ENCODE results near the gene DSC3.

Gene DSC3

DNA sequence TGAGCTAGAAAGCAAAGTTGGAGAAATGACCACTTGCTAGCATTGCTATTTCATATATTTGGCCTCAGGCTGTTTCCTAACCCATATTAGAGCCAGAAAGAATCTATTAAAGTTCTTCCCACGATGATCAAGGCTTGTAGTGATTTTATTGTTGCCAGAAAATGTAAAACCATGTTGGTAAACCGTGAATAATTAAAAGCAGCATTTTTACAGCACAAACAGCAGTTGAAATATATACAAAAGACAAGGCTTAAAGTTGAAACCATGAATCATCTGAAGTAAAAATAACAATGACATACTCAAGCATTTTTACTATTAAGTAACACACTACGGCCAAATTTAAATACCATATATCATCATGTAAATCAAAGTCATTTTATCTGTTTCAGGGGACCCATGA, 27.7 kb upstream of the DSC3 start:
- no peak overlapping the region for H3K27ac Mint-ChIP-seq
- DNase-seq: no peak
- no peaks in the 10 kb centered on the region for H3K9me3 Mint-ChIP-seq
- H3K36me3 Mint-ChIP-seq (ENCODE audit: low read depth): peaks cover 82% of the 10 kb centered on the region
- no peaks in the 10 kb centered on the region for H3K27me3 Mint-ChIP-seq (ENCODE audit: low read depth, poor library complexity)
- H3K4me3 Mint-ChIP-seq: no peak overlapping the region
- no peak for TF ChIP-seq CTCF (IDR thresholded peaks at IDR 0.05)
- H3K4me1 Mint-ChIP-seq: peaks cover 9% of the 10 kb centered on the region

- DNase-seq: no peak
- peaks cover 54% of the 10 kb centered on the region for H3K36me3 Mint-ChIP-seq (ENCODE audit: low read depth)
Measured at GRCh38 chr18:31066266-31066665, 23.7 kb upstream of the DSC3 start.

DNA sequence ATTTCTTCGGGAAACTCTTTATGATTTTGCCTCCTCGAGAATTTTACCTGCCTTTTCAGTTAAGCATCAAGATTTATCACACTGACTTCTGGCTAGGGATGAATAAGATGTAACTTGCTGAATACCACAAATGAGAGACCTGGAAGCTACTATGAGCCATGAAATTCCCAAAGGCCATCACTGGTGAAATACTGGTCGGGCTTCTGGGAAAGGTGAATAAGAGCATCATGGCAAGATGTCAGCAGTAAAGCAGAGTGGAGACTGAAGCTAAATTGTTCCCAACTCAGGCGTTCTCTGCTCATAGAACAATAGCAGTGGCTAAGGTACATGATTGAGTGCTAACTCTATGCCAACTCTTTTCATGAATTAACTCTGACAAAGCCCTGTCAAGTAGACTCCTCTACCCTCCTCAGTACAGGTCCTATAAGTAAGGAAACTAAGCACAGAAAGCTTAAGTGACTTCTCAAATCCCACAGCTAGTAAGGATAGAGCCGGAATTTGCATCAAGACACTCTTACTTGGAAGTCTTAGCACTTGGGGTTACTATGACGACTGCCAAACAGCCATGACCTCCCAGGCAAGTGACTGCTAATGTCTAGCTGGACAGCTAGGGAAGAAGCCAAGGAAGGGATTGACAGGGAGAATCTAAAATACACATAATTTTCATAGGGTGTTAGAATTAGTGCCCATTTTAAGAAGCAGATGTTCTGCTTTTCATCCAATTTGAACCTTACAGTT, 22.7 kb upstream of the DSC3 start:
- Mint-ChIP-seq H3K9me3 (no peaks in the 10 kb centered on the region), H3K27ac (peak overlapping the region; percentile 77), H3K27me3 (ENCODE audit: low read depth, poor library complexity) (peaks cover 2% of the 10 kb centered on the region), H3K36me3 (ENCODE audit: low read depth) (peaks cover 49% of the 10 kb centered on the region), H3K4me3 (no peak overlapping the region), H3K4me1 (peaks cover 29% of the 10 kb centered on the region)
- peak; percentile 14 for DNase-seq
- TF ChIP-seq CTCF (IDR thresholded peaks at IDR 0.05): no peak

More at GRCh38 chr18:31066266-31066665, 23.7 kb upstream of the DSC3 start:
- H3K4me1 Mint-ChIP-seq: peaks cover 27% of the 10 kb centered on the region
- no peaks in the 10 kb centered on the region for H3K27me3 Mint-ChIP-seq (ENCODE audit: low read depth, poor library complexity)
- no peak for TF ChIP-seq CTCF (IDR thresholded peaks at IDR 0.05)
- H3K27ac Mint-ChIP-seq: no peak overlapping the region
- no peak overlapping the region for H3K4me3 Mint-ChIP-seq
- H3K9me3 Mint-ChIP-seq: no peaks in the 10 kb centered on the region

DNA sequence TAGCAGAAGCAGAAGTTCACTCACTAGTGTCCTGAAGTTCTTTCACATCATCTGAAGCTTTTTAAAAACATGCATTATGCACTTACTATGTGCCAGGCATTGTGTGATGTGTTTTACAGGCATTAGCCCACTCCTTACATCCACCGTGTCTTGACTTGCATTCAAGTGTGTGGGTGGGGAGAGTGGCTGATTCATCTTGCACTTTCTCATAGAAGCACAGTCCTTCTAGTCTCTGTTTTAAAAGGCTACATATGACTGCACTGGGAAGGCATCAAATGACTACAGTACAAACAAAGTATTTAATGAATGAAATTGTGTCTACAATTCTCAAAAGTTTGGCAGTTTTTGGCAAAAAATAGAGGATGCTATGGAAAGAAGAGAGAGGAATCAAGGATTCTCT, 21.6 kb upstream of the DSC3 start:
- peaks cover 40% of the 10 kb centered on the region for H3K36me3 Mint-ChIP-seq (ENCODE audit: low read depth)
- no peak for DNase-seq
- H3K4me1 Mint-ChIP-seq: peaks cover 32% of the 10 kb centered on the region
- H3K27me3 Mint-ChIP-seq (ENCODE audit: low read depth, poor library complexity): peaks cover 4% of the 10 kb centered on the region
- H3K27ac Mint-ChIP-seq: peak overlapping the region; percentile 66
- no peaks in the 10 kb centered on the region for H3K9me3 Mint-ChIP-seq
- TF ChIP-seq CTCF (IDR thresholded peaks at IDR 0.05): no peak
- no peak overlapping the region for H3K4me3 Mint-ChIP-seq

GRCh38 chr18:31061945-31062344, 19.4 kb upstream of the DSC3 start:
- H3K4me1 Mint-ChIP-seq: peaks cover 37% of the 10 kb centered on the region
- no peak overlapping the region for H3K4me3 Mint-ChIP-seq
- H3K9me3 Mint-ChIP-seq: no peaks in the 10 kb centered on the region
- H3K27me3 Mint-ChIP-seq (ENCODE audit: low read depth, poor library complexity): peaks cover 4% of the 10 kb centered on the region
- peaks cover 19% of the 10 kb centered on the region for H3K36me3 Mint-ChIP-seq (ENCODE audit: low read depth)
- no peak overlapping the region for H3K27ac Mint-ChIP-seq
- TF ChIP-seq CTCF (IDR thresholded peaks at IDR 0.05): no peak
- no peak for DNase-seq

DNA sequence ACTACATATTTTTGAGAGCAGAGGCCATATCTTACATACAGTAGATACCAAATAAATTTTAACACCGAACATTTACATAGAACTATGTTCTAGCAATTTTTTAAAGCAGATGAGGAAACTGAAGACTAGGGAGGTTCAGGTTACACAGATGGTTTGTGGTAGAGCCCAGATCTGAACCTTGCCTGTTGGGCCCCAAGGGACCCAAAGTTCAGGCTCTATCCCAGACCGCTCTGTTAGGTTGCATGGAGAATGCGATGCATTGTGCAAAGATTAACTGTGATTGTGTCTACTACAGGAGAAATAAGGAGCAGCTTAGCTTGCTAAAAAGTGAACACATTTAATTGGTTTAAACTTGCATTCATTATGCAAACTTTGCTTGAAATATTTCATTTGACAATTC, 16.4 kb upstream of the DSC3 start:
- no peak for TF ChIP-seq CTCF (IDR thresholded peaks at IDR 0.05)
- no peak overlapping the region for H3K4me3 Mint-ChIP-seq
- H3K27me3 Mint-ChIP-seq (ENCODE audit: low read depth, poor library complexity): peaks cover 4% of the 10 kb centered on the region
- no peaks in the 10 kb centered on the region for H3K9me3 Mint-ChIP-seq
- no peaks in the 10 kb centered on the region for H3K36me3 Mint-ChIP-seq (ENCODE audit: low read depth)
- DNase-seq: no peak
- peaks cover 20% of the 10 kb centered on the region for H3K4me1 Mint-ChIP-seq
- H3K27ac Mint-ChIP-seq: no peak overlapping the region
